Fibroblast of mammary gland (primary cell): ENCODE data around the gene PTPRA.

Source experiments
- DNase-seq: peaks from one replicate; pipeline ENCODE4 v3.0.0-alpha.2; 2010; ENCODE audit warnings: low read depth
- H3K4me3 ChIP-seq: 2 replicates; pipeline ENCODE4 v1.5.1; 2011; ENCODE audit warnings: low read depth, mild to moderate bottlenecking, low read length, moderate library complexity; ENCODE audit not compliant: control insufficient read depth
- TF ChIP-seq, protein P1 (sequence below): conservative IDR thresholded peaks from 2 replicates; pipeline ENCODE4 v1.5.1; 2011; ENCODE audit warnings: low read depth, low read length, inconsistent platforms; ENCODE audit not compliant: control insufficient read depth, insufficient read depth

PTPRA gene

DNA sequence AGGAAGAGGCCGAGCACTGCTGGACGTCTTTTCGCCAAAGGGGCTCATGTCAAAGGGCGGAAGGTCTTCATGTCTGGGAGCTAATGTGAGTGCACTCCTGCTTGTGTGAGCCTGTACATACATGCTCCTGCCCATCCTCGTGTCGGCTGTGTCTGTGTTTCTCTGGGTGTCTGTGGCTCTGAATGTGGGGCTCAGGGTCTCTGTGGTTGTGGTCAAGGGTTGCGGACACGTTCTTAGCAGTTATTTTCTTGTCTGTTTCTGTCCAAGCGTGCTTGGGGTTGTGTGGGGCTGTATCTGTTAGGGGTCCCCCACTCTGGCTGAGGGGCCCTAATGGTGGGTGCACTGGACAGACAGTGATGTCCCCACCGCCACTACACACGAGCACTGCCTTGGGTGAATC lies 208.4 kb downstream of the PTPRA start:
- TF ChIP-seq, protein P1, sequence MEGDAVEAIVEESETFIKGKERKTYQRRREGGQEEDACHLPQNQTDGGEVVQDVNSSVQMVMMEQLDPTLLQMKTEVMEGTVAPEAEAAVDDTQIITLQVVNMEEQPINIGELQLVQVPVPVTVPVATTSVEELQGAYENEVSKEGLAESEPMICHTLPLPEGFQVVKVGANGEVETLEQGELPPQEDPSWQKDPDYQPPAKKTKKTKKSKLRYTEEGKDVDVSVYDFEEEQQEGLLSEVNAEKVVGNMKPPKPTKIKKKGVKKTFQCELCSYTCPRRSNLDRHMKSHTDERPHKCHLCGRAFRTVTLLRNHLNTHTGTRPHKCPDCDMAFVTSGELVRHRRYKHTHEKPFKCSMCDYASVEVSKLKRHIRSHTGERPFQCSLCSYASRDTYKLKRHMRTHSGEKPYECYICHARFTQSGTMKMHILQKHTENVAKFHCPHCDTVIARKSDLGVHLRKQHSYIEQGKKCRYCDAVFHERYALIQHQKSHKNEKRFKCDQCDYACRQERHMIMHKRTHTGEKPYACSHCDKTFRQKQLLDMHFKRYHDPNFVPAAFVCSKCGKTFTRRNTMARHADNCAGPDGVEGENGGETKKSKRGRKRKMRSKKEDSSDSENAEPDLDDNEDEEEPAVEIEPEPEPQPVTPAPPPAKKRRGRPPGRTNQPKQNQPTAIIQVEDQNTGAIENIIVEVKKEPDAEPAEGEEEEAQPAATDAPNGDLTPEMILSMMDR, result no peak
- H3K4me3 ChIP-seq, result no peak overlapping the region
- no peak for DNase-seq

DNA sequence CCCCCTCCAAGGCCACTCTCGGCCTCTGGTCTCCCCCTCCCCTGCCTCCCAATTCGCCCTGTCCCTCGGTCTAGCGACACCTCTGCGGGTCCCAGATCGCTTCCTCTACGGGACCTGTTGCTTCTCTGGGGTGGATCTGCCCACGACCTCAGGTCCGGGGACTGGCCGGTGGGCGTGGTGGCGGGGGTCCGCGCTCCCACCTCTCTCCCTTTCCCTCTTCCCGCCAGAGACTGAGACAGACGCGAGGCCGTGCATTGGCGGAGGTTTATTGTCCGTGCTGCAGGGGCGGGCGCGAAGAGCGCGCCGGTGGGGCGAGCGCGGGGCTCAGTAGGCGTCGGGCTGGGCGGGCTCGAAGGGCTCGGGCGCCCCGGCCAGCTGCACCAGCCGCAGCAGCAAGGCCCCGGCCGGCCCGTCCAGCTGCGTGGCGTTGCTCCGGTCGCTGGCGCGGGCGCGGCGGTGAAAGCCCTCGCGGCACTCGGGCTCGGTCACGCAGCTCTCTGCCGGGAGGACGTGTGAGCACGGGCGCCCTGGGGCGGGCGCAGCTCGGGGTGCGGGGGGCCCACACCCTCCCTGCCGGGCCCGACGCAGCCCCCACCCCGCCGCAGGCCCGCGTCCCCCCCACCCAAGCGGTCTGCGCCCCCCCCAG lies 209.1 kb downstream of the PTPRA start:
- TF ChIP-seq, protein P1, result no peak
- no peak for DNase-seq
- H3K4me3 ChIP-seq, result no peak overlapping the region

DNA sequence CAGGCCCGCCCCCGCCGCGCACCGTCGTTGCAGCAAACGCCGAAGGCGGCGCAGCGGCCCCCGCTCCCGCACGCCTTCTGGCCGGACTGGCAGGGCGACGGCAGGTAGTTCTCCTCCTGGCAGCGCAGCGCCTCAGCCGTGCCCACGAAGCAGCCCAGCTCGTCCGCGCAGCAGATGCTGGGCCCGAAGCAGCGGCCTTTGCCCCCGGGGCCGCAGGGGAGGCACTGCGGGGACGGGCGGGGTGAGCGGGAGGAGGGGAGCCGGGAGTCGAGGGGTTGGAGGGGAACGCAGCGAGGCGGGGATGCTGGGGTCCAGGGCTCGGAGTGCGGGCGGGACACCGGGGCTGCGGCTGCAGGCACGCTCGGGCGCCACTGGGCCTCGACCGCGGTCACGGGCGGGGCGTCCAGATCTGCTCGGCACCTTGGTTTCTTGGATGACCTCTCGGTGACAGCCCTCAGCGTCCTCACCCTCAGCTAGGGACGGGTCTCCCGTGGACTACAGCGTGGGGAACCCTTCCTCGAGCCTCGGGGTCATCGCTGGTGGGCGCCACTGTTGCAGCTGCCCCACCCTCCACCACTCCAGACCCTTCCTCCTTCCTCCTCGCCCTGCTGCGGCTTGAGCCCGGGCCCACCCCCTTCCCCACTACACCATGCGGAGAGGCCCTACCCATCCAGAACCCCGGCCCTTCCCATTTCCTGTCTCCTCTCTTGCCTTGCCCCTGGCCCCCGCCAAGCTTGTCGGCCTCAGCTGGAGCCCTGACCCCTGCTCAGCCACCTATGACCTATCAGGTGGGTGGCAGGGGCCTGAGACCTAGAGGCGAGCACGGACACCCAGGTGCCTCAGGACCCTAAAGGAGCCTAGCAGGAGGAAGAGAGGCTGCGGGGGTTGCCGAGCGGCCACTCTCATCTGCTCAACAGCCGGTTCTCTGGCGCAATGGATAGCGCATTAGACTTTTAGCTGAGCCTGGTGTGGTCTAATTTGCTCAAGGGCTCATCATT lies 210.0 kb downstream of the PTPRA start:
- no peak overlapping the region for H3K4me3 ChIP-seq
- DNase-seq, result no peak

DNA sequence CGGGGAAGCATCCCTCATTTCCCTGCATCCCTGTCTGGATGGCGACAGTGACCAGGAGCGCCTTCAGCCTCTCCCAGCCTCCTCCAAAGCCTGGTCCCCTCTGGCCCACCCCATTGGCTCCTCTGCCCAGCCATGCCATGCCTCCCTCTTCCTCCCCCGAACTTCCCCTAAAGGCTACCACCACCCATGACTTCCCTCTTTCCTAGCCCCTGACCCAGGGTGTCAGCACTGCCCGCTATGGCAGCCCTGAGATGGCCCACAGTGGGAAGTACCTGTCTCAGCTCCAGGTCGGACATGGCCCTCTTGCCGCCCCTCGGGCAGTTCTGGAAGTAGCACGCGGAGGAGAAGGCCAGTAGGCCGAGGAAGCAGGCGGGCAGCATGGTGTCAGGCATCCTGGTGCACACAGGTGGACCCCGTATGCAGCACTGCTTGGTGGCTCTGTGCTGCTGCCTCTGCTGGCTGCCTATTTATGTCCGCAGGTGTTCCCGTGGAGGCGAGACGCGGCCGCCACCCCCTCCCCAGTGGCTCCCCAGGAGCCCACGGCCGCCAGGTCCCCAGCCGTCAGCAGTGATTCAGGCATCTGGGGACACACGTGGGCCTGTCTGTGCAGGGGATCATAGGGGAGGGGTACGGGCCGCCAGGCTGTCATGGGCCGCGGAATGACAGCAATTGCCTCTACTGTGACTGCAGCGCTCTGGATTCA lies 211.2 kb downstream of the PTPRA start, which contains the start of gene AVP:
AVP (minus strand) TSS at position 442 of the 703 bp plus-strand sequence; CDS start at position 392, 50 bp downstream.
- TF ChIP-seq, protein P1, result no peak
- H3K4me3 ChIP-seq, result no peak within 1 kb of the TSS
- no peak for DNase-seq

More for the DNA sequence above, 210.0 kb downstream of the PTPRA start:
- TF ChIP-seq, protein P1, result no peak

DNA sequence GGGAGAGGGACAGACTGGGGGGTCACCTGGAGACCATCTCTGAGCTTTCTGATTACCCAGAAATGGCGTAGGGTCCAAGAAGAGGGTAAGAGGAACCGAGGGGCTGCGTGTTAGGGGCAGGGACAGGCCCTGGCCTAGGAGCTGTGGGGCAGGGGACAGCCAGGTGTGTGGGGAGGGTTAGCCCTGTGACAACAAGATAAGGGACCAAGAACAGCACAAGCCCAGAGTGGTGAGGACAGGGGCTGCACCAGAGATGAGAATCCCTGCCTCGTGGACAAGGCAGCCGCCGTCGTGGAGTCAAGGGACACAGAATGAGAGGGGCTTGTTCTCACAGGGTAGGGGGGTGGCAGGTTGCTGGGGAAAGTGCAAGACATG lies 211.7 kb downstream of the PTPRA start:
- no peak overlapping the region for H3K4me3 ChIP-seq
- TF ChIP-seq, protein P1, result no peak
- DNase-seq, result no peak

DNA sequence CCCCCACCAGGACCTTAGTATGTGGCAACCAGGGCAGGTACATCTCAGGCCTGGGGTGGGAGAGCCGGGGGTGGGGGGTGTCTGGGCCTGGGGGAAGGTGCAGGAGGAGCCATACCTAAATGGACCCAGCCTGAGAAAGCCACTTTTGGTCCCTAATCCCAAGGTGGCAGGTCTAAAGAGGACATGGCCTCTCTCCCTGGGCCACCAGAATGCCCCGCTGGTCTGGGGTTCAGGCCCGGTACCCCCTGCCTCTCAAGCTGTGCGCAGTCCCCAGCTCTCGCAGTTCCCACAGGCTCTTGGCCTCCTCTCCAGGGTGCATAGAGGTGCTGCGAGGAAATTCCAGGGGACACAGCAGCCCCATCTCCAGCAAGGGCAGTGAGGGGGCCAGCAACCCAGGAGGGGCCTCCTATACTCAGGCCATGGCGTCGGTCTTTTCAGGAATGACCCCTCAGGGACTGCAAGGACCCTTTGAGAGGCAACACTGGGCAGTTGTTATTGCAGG lies 212.3 kb downstream of the PTPRA start:
- no peak overlapping the region for H3K4me3 ChIP-seq
- DNase-seq, result no peak
- TF ChIP-seq, protein P1, result no peak
